Neural cell (in vitro differentiated cells): Measurements from ENCODE around the gene CAPN8. TPM values are rescaled to one million over a fixed set of nuclear protein-coding genes. Genes with fewer than 3 reads are reported as not detected.

Experiments
- H2AFZ ChIP-seq: fragments of 200-600, 300-800 bp; sonication (generic), shearing (Covaris generic); 2 replicates; pipeline ENCODE4 v1.6.0; 2014; ENCODE audit warnings: low read depth, mild to moderate bottlenecking, antibody characterized with exemption, low read length, moderate library complexity
- H3F3A ChIP-seq: fragments of 200-600 bp; shearing (Covaris generic); 2 replicates; pipeline ENCODE4 v1.6.1; 2016; ENCODE audit warnings: mild to moderate bottlenecking, moderate library complexity, mixed read lengths, antibody characterized with exemption, low read length; ENCODE audit not compliant: insufficient read depth, poor library complexity, severe bottlenecking
- H3K27ac ChIP-seq: fragments of 200-600, 300-800 bp; sonication (generic), shearing (Covaris generic); 2 replicates; pipeline ENCODE4 v1.5.1; 2014; ENCODE audit warnings: mild to moderate bottlenecking, low read length, moderate library complexity
- H3K27me3 ChIP-seq: fragments of 300-800, 200-600 bp; sonication (generic), shearing (Covaris generic); 2 replicates; pipeline ENCODE4 v1.6.0; 2014; ENCODE audit warnings: mild to moderate bottlenecking, low read depth, low read length, moderate library complexity; ENCODE audit not compliant: insufficient read depth
- H3K36me3 ChIP-seq: fragments of 300-800, 200-600 bp; sonication (generic), shearing (Covaris generic); 2 replicates; pipeline ENCODE4 v1.5.1; 2014; ENCODE audit warnings: mild to moderate bottlenecking, antibody characterized with exemption, low read length, moderate library complexity; ENCODE audit not compliant: insufficient read depth
- H3K4me2 ChIP-seq: fragments of 300-800, 200-600 bp; sonication (generic), shearing (Covaris generic); 2 replicates; pipeline ENCODE4 v1.6.0; 2014; ENCODE audit warnings: mild to moderate bottlenecking, low read length
- H3K4me3 ChIP-seq: fragments of 300-800, 200-600 bp; sonication (generic), shearing (Covaris generic); 2 replicates; pipeline ENCODE4 v1.5.1; 2014; ENCODE audit warnings: mild to moderate bottlenecking, low read length, moderate library complexity
- H3K79me2 ChIP-seq: fragments of 200-600 bp; shearing (Covaris generic); replicated peaks from 2 replicates; pipeline ENCODE4 v1.6.0; 2014; ENCODE audit warnings: mild to moderate bottlenecking, low read length, moderate library complexity; ENCODE audit not compliant: insufficient read depth
- H3K9ac ChIP-seq: fragments of 300-800, 200-600 bp; sonication (generic), shearing (Covaris generic); 2 replicates; pipeline ENCODE4 v1.6.1; 2016; ENCODE audit warnings: mild to moderate bottlenecking, low read length, mixed read lengths
- H3K9me2 ChIP-seq: fragments of 200-600 bp; shearing (Covaris generic); 2 replicates; pipeline ENCODE4 v1.6.1; 2016; ENCODE audit warnings: mild to moderate bottlenecking, low read length, mixed read lengths; ENCODE audit not compliant: insufficient read depth
- H3K9me3 ChIP-seq: fragments of 200-600, 300-800 bp; sonication (generic), shearing (Covaris generic); 2 replicates; pipeline ENCODE4 v1.6.1; 2016; ENCODE audit warnings: mild to moderate bottlenecking, mixed run types, low read length, moderate library complexity, mixed read lengths
- H4K20me1 ChIP-seq: fragments of 200-600 bp; shearing (Covaris generic); 2 replicates; pipeline ENCODE4 v1.6.1; 2016; ENCODE audit warnings: mild to moderate bottlenecking, mixed run types; ENCODE audit not compliant: insufficient read depth
- CTCF ChIP-seq: fragments of 450-650 bp; IDR thresholded peaks from 2 replicates; pipeline ENCODE4 v1.5.1; 2014; ENCODE audit warnings: antibody characterized with exemption, mild to moderate bottlenecking, moderate library complexity; ENCODE audit not compliant: poor library complexity, severe bottlenecking
- EP300 ChIP-seq: fragments of 450-650 bp; conservative IDR thresholded peaks from 2 replicates; pipeline ENCODE4 v1.6.1; 2014; ENCODE audit warnings: antibody characterized with exemption, mild to moderate bottlenecking, moderate library complexity; ENCODE audit not compliant: poor library complexity, severe bottlenecking
- EZH2 ChIP-seq: fragments of 200-600, 300-800 bp; shearing (Covaris generic), sonication (generic); IDR thresholded peaks from 2 replicates; pipeline ENCODE4 v1.6.1; 2014; ENCODE audit warnings: antibody characterized with exemption, low read length, borderline replicate concordance, mild to moderate bottlenecking; ENCODE audit not compliant: insufficient read depth, poor library complexity, severe bottlenecking
- MXI1 ChIP-seq: fragments of 450-650 bp; conservative IDR thresholded peaks from 2 replicates; pipeline ENCODE4 v1.6.1; 2014; ENCODE audit warnings: antibody characterized with exemption, mild to moderate bottlenecking; ENCODE audit not compliant: poor library complexity, severe bottlenecking
- POLR2AphosphoS5 ChIP-seq: IDR thresholded peaks from 2 replicates; pipeline ENCODE4 v1.6.1; 2012
- RAD21 ChIP-seq: fragments of 450-650 bp; conservative IDR thresholded peaks from 2 replicates; pipeline ENCODE4 v1.6.1; 2014; ENCODE audit warnings: antibody characterized with exemption, mild to moderate bottlenecking, moderate library complexity
- REST ChIP-seq: IDR thresholded peaks from 2 replicates; pipeline ENCODE4 v1.6.1; 2012; ENCODE audit warnings: borderline replicate concordance
- SMC3 ChIP-seq: fragments of 450-650 bp; conservative IDR thresholded peaks from 2 replicates; pipeline ENCODE4 v1.6.1; 2014; ENCODE audit warnings: antibody characterized with exemption, mild to moderate bottlenecking, moderate library complexity; ENCODE audit not compliant: poor library complexity
- TAF1 ChIP-seq: IDR thresholded peaks from 2 replicates; pipeline ENCODE4 v1.6.1; 2012; ENCODE audit warnings: low read depth
- polyA plus RNA-seq: library from polyadenylated mRNA; depleted of rRNA; stranded (reverse); fragments of >200 nt; gene quantifications from 2 replicates; pipeline ENCODE4 v1.2.3, GENCODE V29; 2014

CAPN8 gene
- polyA plus RNA-seq, 1 donor from 2014 or later: not detected

- TF ChIP-seq MXI1 (no peak), RAD21 (no peak), EP300 (no peak), SMC3 (no peak), TAF1 (no peak), REST (no peak), EZH2 (no peak), POLR2AphosphoS5 (no peak), CTCF (no peak)
- no peaks in the 10 kb centered on the region for H3K36me3 ChIP-seq
- H3K27me3 ChIP-seq: no peaks in the 10 kb centered on the region
- H4K20me1 ChIP-seq: no peaks in the 10 kb centered on the region
- H2AFZ ChIP-seq: no peak overlapping the region
- no peak overlapping the region for H3K27ac ChIP-seq
- no peaks in the 10 kb centered on the region for H3K79me2 ChIP-seq
- no peaks in the 10 kb centered on the region for H3F3A ChIP-seq
- no peaks in the 10 kb centered on the region for H3K9me3 ChIP-seq
- H3K4me3 ChIP-seq: no peak overlapping the region
- H3K4me2 ChIP-seq: no peak overlapping the region
- H3K9ac ChIP-seq: no peak overlapping the region
- H3K9me2 ChIP-seq: no peaks in the 10 kb centered on the region
These were observed 121.9 kb downstream of the CAPN8 start for GRCh38 chr1:223543560-223543959.

GRCh38 chr1:223542831-223543230 is 122.7 kb downstream of the CAPN8 start:
- Histone ChIP-seq H3F3A (no peaks in the 10 kb centered on the region), H3K9me2 (no peaks in the 10 kb centered on the region), H3K4me2 (no peak overlapping the region), H3K79me2 (no peaks in the 10 kb centered on the region), H3K9ac (no peak overlapping the region), H3K36me3 (no peaks in the 10 kb centered on the region), H3K27me3 (no peaks in the 10 kb centered on the region), H3K27ac (no peak overlapping the region), H3K9me3 (no peaks in the 10 kb centered on the region), H2AFZ (no peak overlapping the region), H4K20me1 (no peaks in the 10 kb centered on the region), H3K4me3 (no peak overlapping the region)
- TF ChIP-seq TAF1 (no peak), SMC3 (no peak), EZH2 (no peak), EP300 (no peak), MXI1 (no peak), CTCF (no peak)
